Posterior cingulate gyrus (tissue), 11 donors: ENCODE data around the gene LAP3.

Source experiments
- DNase-seq, 10 donors: peaks; one replicate each; pipeline versions ENCODE4 v3.0.0 to v3.0.0-alpha.2; 2020 to 2021; ENCODE audit warnings: mixed read lengths in 3 of 10
- intact Hi-C: fragments of 100-400 bp; cut with DNase I; formaldehyde crosslinking; loops from one replicate; pipeline ENCODE4 v1.15.1; 2023

Gene LAP3

GRCh38 chr4:17657090-17657489 is 80.1 kb downstream of the LAP3 start:
- intact Hi-C loops = no loop called here
- DNase-seq = no peak
